Occipital lobe (tissue), 2 donors: Measurements from ENCODE around the gene ACADVL. TPM values are rescaled to one million over a fixed set of nuclear protein-coding genes. Genes with fewer than 3 reads are reported as not detected.

Experiments used
- small RNA-seq: library from RNA; depleted of rRNA; stranded (forward); fragments of <200 nt; gene quantifications from one replicate; pipeline ENCODE3, GENCODE V24; 2014
- total RNA-seq: library from RNA; depleted of rRNA; stranded (reverse); fragments of >200 nt; gene quantifications from one replicate; pipeline ENCODE4 v1.2.3, GENCODE V29; 2014

Gene ACADVL
- total RNA-seq, 1 donor from 2014 or later = 77.2 TPM

Small RNAs within 50 kb of the gene (small RNA-seq; reads per million reads assigned to genes)
- gene AC120057.4 = not detected
- gene MIR324 = 5.4 reads per million, percentile 90 among the genes with 10 or more reads in this experiment
- gene RF00019 = not detected

Other genes starting within 250 kb of the ACADVL start
- not detected for gene ALOX12, start 223.9 kb upstream of the ACADVL start, total RNA-seq
- 46.0 TPM for gene RNASEK, start 207.3 kb upstream of the ACADVL start, total RNA-seq
- 1.4 TPM for gene BCL6B, start 196.9 kb upstream of the ACADVL start, total RNA-seq
- 0.47 TPM for gene SLC16A13, start 183.9 kb upstream of the ACADVL start, total RNA-seq
- 0.31 TPM for gene SLC16A11, start 175.8 kb upstream of the ACADVL start, total RNA-seq
- gene CLEC10A, start 139.7 kb upstream of the ACADVL start, total RNA-seq = not detected
- not detected for gene ASGR2, start 105.1 kb upstream of the ACADVL start, total RNA-seq
- gene ASGR1, start 40.6 kb upstream of the ACADVL start, total RNA-seq = 15.6 TPM
- gene DLG4, start 102 bp upstream of the ACADVL start, total RNA-seq = 131 TPM
- 49.1 TPM for gene DVL2, start 14.6 kb downstream of the ACADVL start, total RNA-seq
- gene PHF23, start 19.5 kb downstream of the ACADVL start, total RNA-seq = 33.7 TPM
- 93.3 TPM for gene GABARAP, start 22.5 kb downstream of the ACADVL start, total RNA-seq
- 26.5 TPM for gene CTDNEP1, start 31.8 kb downstream of the ACADVL start, total RNA-seq
- 25.4 TPM for gene ELP5, start 32.3 kb downstream of the ACADVL start, total RNA-seq
- gene CLDN7, start 42.5 kb downstream of the ACADVL start, total RNA-seq = 0.16 TPM
- gene SLC2A4, start 61.8 kb downstream of the ACADVL start, total RNA-seq = 0.16 TPM
- gene YBX2, start 74.7 kb downstream of the ACADVL start, total RNA-seq = 2.7 TPM
- gene EIF5A, start 87.7 kb downstream of the ACADVL start, total RNA-seq = 156 TPM
- 29.5 TPM for gene GPS2, start 95.4 kb downstream of the ACADVL start, total RNA-seq
- 46.6 TPM for gene NEURL4, start 109.4 kb downstream of the ACADVL start, total RNA-seq
- not detected for gene ACAP1, start 116.6 kb downstream of the ACADVL start, total RNA-seq
- gene KCTD11, start 132.2 kb downstream of the ACADVL start, total RNA-seq = 3.9 TPM
- gene TMEM95, start 135.2 kb downstream of the ACADVL start, total RNA-seq = not detected
- 0.94 TPM for gene TNK1, start 161.2 kb downstream of the ACADVL start, total RNA-seq
- 10.0 TPM for gene PLSCR3, start 174.6 kb downstream of the ACADVL start, total RNA-seq
- gene TMEM256, start 184.2 kb downstream of the ACADVL start, total RNA-seq = 55.2 TPM
- gene NLGN2, start 187.9 kb downstream of the ACADVL start, total RNA-seq = 9.2 TPM
- gene SPEM1, start 200.4 kb downstream of the ACADVL start, total RNA-seq = not detected
- gene SPEM2, start 205.7 kb downstream of the ACADVL start, total RNA-seq = not detected
- gene SPEM3, start 208.9 kb downstream of the ACADVL start, total RNA-seq = not detected
- gene TMEM102, start 215.5 kb downstream of the ACADVL start, total RNA-seq = 3.7 TPM
- gene FGF11, start 219.6 kb downstream of the ACADVL start, total RNA-seq = 18.2 TPM
- gene CHRNB1, start 225.1 kb downstream of the ACADVL start, total RNA-seq = 17.2 TPM